ENCODE measurements around the gene TMEM183A. TPM values are rescaled to one million over a fixed set of nuclear protein-coding genes. Genes with fewer than 3 reads are reported as not detected.
"Not testable (repeated sequence)": the region's sequence is repeated elsewhere in the genome, so short reads cannot be mapped to it uniquely, and the experiment has no call there.

The TMEM183A gene
- total and polyA plus RNA-seq, 4 donors: 29.4 to 63.9 (median 51.7) TPM

GRCh38 chr1:202981939-202982338 lies 25.2 kb upstream of the TMEM183A start:
- Histone ChIP-seq H3K4me3 (no peak overlapping the region), H3K36me3 (ENCODE audit: control insufficient read depth in 4 of 4, insufficient read depth in 4 of 4, low read length in 4 of 4) (no peaks in the 10 kb centered on the region), H3K27ac (ENCODE audit: low read depth in 1 of 2, low read length in 1 of 2) (no peak overlapping the region), H3K27me3 (ENCODE audit: control insufficient read depth in 3 of 3, insufficient read depth in 3 of 3, low read length in 2 of 3) (peaks cover 0 to 10% (median 0%) of the 10 kb centered on the region in 3 donors), H3K4me1 (ENCODE audit: control insufficient read depth in 5 of 5, insufficient read depth in 5 of 5, low read length in 5 of 5) (no peaks in the 10 kb centered on the region), H3K9ac (ENCODE audit: insufficient read depth in 1 of 2, low read length in 2 of 2) (no peak overlapping the region), H3K9me3 (ENCODE audit: control insufficient read depth in 4 of 4, insufficient read depth in 3 of 4, low read length in 3 of 4) (no peaks in the 10 kb centered on the region)
- TF ChIP-seq CTCF (IDR thresholded peaks at IDR 0.05; ENCODE audit: control extremely low read depth, extremely low read depth): no peak
- no peak for ATAC-seq (ENCODE audit: insufficient read depth, low FRiP score)
- WGBS, 2 donors: 50 to 69% methylated on average over 2 of the region's 2 CpGs
- DNase-seq: peak in 1 of 3 donors; percentile 51

GRCh38 chr1:202982715-202983430 lies 24.3 kb upstream of the TMEM183A start:
- H3K36me3 ChIP-seq (ENCODE audit: control insufficient read depth in 4 of 4, insufficient read depth in 4 of 4, low read length in 4 of 4): no peaks in the 10 kb centered on the region
- H3K9me3 ChIP-seq (ENCODE audit: control insufficient read depth in 4 of 4, insufficient read depth in 3 of 4, low read length in 3 of 4): no peaks in the 10 kb centered on the region
- ATAC-seq (ENCODE audit: insufficient read depth, low FRiP score) (no peak), DNase-seq (no peak)
- no peak for TF ChIP-seq CTCF (IDR thresholded peaks at IDR 0.05; ENCODE audit: control extremely low read depth, extremely low read depth)
- no peaks in the 10 kb centered on the region for H3K4me1 ChIP-seq (ENCODE audit: control insufficient read depth in 5 of 5, insufficient read depth in 5 of 5, low read length in 5 of 5)
- no peak overlapping the region for H3K9ac ChIP-seq (ENCODE audit: insufficient read depth in 1 of 2, low read length in 2 of 2)
- H3K4me3 ChIP-seq: no peak overlapping the region
- H3K27ac ChIP-seq (ENCODE audit: low read depth in 1 of 2, low read length in 1 of 2): no peak overlapping the region
- H3K27me3 ChIP-seq (ENCODE audit: control insufficient read depth in 3 of 3, insufficient read depth in 3 of 3, low read length in 2 of 3): peaks cover 0 to 8% (median 4%) of the 10 kb centered on the region in 3 donors
- WGBS, 2 donors: 80 to 86% methylated on average over 3 of the region's 3 CpGs

- DNase-seq; ATAC-seq (ENCODE audit: insufficient read depth, low FRiP score); H3K9me3 ChIP-seq (ENCODE audit: control insufficient read depth in 4 of 4, insufficient read depth in 3 of 4, low read length in 3 of 4); H3K9ac ChIP-seq (ENCODE audit: insufficient read depth in 1 of 2, low read length in 2 of 2); H3K36me3 ChIP-seq (ENCODE audit: control insufficient read depth in 4 of 4, insufficient read depth in 4 of 4, low read length in 4 of 4); H3K4me1 ChIP-seq (ENCODE audit: control insufficient read depth in 5 of 5, insufficient read depth in 5 of 5, low read length in 5 of 5); H3K4me3 ChIP-seq; H3K27ac ChIP-seq (ENCODE audit: low read depth in 1 of 2, low read length in 1 of 2): not testable (repeated sequence)
- WGBS, 2 donors: 71 to 82% methylated on average over 9 of the region's 9 CpGs
- peaks cover 0 to 15% (median 4%) of the 10 kb centered on the region in 3 donors for H3K27me3 ChIP-seq (ENCODE audit: control insufficient read depth in 3 of 3, insufficient read depth in 3 of 3, low read length in 2 of 3)
Measured at GRCh38 chr1:202986120-202986519, 21.1 kb upstream of the TMEM183A start.

GRCh38 chr1:202987255-202987654 lies 19.9 kb upstream of the TMEM183A start:
- H3K9me3 ChIP-seq (ENCODE audit: control insufficient read depth in 4 of 4, insufficient read depth in 3 of 4, low read length in 3 of 4): no peaks in the 10 kb centered on the region
- ATAC-seq (ENCODE audit: insufficient read depth, low FRiP score) (no peak), DNase-seq (no peak)
- H3K36me3 ChIP-seq (ENCODE audit: control insufficient read depth in 4 of 4, insufficient read depth in 4 of 4, low read length in 4 of 4): no peaks in the 10 kb centered on the region
- WGBS, 2 donors: 80 to 89% methylated on average over 7 of the region's 7 CpGs
- H3K27ac ChIP-seq (ENCODE audit: low read depth in 1 of 2, low read length in 1 of 2): no peak overlapping the region
- H3K9ac ChIP-seq (ENCODE audit: insufficient read depth in 1 of 2, low read length in 2 of 2): no peak overlapping the region
- no peaks in the 10 kb centered on the region for H3K4me1 ChIP-seq (ENCODE audit: control insufficient read depth in 5 of 5, insufficient read depth in 5 of 5, low read length in 5 of 5)
- peak overlapping the region; percentile 8 for H3K4me3 ChIP-seq
- H3K27me3 ChIP-seq (ENCODE audit: control insufficient read depth in 3 of 3, insufficient read depth in 3 of 3, low read length in 2 of 3): peaks cover 0 to 15% (median 4%) of the 10 kb centered on the region in 3 donors
- no peak for TF ChIP-seq CTCF (IDR thresholded peaks at IDR 0.05; ENCODE audit: control extremely low read depth, extremely low read depth)
